GOT3 (cell line): ENCODE results near the gene ACSM2B.
"Not testable (repeated sequence)": the region's sequence is repeated elsewhere in the genome, so short reads cannot be mapped to it uniquely, and the experiment has no call there.

Experiments
- DNase-seq: peaks from one replicate; lab custom pipeline; 2025; ENCODE audit warnings: mixed read lengths; lab: John Stamatoyannopoulos, UW

Gene ACSM2B, protein sequence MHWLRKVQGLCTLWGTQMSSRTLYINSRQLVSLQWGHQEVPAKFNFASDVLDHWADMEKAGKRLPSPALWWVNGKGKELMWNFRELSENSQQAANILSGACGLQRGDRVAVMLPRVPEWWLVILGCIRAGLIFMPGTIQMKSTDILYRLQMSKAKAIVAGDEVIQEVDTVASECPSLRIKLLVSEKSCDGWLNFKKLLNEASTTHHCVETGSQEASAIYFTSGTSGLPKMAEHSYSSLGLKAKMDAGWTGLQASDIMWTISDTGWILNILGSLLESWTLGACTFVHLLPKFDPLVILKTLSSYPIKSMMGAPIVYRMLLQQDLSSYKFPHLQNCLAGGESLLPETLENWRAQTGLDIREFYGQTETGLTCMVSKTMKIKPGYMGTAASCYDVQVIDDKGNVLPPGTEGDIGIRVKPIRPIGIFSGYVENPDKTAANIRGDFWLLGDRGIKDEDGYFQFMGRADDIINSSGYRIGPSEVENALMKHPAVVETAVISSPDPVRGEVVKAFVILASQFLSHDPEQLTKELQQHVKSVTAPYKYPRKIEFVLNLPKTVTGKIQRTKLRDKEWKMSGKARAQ

DNA sequence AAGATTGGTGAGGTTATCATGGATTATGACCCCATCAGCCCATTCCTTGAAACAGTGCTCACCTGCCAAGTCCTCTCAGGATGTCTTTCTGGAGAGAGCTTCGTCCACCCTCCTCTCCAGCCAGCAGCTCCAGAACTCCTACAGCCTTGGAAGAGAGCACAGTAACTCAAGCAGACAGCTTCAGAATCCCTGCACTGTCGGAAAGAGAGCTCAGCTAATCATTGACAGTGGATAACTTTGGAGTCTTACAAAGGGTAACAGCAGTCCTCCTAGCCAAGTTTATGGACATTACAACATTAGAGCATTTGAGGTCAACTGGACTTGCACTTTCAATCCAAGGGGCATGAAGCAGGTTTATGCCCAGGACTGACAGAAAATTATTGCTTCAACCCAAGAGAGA is at the start of gene ACSM2B:
ACSM2B (minus strand) TSS at position 223 of the 400 bp plus-strand sequence. CDS start 11,522 bp downstream, outside the sequence.
- not testable (repeated sequence) for DNase-seq

DNA sequence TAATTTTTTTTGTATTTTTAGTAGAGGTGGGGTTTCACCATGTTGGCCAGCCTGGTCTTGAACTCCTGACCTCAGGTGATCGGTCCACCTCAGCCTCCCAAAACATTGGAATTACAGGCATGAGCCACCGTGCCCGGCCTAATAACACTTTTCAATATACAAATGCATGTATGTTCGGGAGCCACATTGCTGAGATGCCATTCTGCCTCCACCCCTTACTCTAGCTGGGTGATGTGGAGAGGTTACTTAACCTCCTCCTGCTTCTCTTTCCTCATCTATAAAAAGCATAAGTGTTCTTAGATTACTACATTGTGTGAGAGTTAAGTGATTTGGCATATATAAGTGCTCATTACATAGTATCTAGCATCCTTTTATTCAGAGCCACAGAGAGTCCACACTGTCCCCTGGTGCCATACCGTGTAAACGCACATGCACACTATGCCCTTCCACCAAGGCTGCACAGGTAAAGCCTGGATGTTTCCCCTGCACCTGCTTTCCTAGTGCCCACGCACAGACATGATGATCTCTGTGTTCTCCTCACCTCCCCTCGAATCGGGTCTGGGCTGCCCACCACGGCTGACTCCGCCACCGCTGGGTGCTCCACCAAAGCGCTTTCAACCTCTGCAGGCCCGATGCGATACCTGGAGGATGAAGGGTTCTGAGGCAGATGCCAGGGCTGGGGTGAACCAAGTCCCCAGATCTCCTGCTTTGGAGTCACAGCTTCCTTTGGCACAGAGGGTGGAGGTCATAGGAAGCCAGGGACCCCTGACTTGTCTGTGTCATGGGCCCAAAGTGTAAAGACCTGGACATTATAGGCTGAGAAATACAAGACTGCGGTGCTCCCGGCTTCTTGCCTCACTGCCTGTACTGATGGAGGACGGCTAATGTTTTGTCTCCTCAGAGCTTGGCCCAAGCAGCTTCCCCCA is 49.0 kb upstream of the ACSM2B start:
- DNase-seq = no peak

DNA sequence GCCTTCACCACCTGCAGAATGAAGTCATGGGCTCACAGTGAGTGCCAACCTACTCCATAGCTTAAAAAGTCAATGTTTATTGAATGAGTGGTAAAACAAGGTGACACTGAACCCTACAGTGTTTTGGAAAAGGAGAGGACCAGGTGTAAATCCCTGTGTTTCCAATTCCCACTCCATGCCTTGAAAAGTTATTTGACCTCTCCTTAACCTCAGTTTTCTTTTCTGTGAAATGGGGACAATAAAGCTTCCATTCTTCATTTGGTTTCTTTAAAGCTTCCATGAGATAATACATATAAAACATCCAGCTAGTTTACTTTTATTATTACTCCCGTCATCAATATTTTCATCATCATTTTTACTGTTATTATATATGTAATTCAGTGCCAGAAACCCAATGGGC is 48.0 kb upstream of the ACSM2B start:
- no peak for DNase-seq

DNA sequence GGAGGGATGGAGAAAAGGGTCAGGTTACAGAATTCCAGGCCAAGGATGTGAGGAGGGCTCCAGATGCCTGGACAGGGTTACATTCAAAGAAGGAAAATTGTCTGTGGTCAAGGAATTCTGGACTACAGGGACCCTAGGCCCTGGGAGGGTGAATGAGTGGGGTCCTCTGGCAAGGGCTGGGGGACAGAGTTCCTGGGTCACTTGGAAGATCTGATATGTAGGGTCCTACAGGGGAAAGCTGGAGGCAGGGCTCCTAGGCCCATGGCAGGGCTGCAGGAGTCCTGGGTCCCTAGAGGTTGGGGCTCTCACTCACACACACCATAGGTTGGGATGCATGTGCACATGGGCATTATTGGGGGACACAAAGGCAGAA is 46.3 kb upstream of the ACSM2B start:
- no peak for DNase-seq

DNA sequence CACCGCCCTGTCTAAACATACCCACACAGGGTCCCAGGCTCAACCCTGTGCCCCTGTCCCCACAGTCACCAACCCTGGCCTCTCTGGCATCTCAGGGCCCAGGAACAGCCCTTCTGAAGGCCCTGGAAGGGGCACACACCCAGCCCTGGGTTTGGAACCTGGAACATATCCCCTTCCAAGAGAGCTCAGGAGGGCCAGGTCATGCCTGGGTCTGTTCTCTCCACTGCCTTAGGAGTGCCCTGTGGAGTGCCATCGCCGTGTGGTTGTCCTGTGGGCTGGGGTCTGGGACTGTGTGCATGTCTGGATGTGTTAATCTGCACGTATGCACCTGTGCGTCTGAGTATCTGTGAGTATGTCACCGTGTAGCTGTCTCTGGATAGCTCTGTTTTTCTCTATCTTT is 45.2 kb upstream of the ACSM2B start:
- no peak for DNase-seq

DNA sequence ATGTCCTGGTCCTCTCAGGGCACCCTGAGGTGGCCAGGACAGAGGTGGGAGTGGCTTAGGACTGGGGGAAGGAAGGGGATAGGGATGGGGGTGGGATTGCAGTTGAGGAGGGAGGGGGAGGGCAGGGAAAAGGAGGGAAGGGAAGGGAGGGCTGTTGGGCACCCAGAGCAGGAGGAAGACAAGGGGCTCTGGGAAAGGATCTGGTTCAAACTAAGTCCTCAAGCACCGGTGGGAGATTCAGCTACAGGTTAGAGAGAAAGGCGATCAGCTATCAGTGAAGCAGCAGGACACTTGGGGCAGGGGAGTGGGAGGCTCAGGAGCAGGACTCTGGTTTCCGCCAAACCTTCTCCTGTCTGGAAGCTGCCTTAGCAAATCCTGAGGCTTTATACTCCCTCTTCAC is 44.6 kb upstream of the ACSM2B start:
- DNase-seq = no peak

DNA sequence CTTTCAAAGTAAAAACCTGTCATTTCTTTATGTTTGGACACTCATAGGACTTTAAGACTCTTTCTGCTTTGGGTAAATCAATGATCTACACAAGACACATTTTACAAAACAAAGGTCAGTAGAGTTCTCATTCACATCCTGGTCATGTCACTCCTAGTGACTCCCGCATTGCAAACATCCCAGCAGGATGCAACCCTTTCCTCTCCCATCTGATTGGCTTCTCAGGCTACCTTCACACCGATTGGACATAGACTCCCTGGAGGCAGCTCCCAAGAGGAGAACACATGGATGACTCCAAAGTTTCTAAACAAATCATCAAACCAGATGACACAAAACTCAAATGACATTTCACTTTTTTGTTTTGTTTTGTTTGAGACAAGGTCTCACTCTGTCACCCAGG is 43.8 kb upstream of the ACSM2B start:
- DNase-seq = no peak

DNA sequence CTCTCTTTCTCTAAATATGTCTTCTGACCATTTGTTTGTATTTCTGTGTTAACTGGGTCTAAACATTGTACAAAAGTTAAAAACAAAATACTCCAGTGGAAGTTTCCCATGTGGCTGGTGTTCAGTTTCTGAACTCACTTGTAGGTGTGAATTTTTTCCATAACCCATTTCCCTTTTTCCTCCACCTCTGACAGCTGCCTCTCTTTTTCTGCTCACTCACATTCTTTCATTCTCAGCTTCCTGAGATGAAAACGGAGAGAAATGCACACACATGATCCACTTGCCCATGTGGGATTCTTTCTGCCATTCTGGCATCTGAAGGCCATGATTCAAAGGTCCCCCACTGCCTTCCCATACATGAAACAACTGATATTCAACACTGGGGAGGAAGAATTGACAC is 41.1 kb upstream of the ACSM2B start:
- DNase-seq = no peak

DNA sequence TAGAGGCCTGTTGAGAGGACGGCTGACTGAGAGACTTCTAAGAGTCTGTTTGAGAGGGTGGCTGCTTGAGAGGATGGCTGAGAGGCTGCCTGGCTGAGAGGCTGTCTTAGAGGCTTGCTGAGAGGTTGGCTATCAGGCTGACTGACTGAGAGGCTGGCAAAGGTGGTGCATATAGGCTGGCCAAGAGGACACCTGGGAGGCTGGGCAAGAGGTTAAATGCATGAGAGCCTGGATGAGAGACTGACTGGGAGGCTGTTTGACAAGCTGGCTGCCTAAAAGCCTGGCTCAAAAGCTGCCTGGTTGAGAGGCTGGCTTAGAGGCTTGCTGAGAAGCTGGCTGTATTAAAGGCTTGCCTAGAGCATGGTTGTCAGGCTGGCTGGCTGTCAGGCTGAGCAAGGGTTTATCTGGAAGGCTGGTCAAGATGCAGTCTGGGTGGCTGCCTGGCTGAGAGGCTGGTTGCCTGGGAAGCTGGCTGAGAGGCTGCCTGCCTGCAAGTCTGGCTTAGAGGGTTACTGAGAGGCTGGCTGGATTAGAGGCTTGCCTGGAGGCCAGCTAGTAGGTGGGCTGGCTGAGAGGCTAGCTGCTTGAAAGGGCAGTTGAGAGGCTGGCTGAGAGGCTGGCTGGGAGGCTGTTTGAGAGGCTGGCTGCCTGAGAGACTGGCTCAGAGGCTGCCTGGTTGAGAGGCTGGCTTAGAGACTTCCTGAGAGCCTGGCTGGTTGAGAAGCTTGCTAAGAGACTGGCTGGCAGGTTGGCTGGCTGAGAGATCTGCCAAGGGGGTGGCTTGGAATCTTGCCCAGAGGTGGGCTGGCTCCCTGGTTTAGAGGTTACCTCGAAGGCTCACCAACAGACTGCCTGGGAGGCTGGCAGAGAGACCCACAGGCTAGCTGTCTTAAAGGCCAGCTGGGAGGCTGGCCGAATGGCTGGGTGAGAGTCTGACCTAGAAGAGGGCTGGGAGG is 38.3 kb upstream of the ACSM2B start:
- no peak for DNase-seq

DNA sequence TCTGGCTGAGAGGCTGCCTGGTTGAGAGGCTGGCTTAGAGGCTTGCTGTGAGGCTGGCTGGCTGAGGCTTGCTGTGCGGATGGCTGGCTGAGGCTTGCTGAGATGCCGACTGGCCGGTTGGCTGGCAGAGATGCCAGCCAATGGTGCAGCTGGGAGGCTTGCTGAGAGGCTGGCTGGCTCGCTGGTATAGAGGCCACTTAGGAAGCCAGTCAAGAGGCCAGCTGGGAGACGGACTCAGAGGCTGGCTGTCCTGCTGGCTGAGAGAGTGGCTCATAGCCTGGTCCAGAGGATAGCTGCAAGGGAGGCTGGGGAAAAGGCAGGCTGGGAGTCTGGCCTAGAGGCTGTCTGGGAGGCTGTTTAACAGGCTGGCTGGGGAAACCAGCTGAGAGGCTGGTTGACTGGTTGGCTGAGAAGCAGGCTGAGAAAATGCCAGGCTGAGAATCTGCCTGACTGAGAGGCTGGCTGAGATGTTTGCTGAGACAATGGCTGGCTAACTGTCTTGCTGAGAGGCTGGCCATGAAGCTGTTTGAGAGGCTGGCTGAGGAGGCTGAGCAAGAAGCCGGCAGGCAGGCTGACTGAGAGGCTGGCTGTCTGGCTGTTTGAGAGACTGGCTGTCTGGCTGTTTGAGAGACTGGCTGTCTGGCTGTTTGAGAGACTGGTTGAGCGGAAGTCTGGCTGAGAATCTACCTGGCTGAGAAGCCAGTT is 37.5 kb upstream of the ACSM2B start:
- DNase-seq = no peak

DNA sequence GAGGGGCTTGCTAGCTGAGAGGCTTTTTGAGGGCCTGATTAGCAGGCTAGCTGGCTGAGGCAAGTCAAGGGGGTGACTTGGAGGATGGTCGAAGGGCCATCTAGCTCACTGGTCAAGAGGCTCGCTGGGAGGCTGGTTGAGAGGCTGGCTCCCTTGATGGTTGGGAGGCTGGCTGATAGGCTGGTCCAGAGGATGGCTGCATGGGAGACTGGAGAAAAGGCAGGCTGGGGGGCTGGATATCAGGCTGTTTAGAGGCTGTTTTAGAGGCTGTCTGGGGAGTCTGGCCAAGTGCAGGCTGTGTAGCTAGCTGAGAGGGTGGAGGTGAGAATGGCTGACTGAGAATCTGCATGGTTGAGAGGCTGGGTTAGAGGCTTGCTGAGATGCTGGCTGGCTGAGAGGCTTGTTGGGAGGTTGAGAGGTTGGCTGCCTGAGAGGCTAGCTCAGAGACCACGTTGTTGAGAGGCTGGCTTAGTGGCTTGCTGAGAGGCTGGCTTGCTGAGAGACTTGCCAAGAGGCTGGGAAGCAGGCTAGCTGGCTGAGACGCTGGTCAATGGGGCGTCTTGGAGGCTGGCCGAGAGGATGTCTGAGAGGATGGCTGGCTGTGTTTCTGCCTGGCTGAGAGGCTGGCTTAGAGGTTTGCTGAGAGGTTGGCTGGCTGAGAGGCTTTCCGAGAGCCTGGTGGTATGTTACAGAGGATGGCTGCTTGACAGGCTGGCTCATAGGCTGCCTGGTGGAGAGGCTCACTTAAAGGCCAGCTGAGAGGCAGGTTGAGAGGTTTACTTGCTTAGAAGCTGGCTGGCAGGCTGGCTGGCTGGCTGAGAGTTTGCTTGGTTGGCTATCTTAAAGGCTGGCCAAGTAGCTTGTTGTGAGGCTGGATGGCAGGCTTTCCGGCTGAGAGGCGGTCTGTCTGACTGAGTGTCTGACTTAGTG is 36.6 kb upstream of the ACSM2B start:
- no peak for DNase-seq

DNA sequence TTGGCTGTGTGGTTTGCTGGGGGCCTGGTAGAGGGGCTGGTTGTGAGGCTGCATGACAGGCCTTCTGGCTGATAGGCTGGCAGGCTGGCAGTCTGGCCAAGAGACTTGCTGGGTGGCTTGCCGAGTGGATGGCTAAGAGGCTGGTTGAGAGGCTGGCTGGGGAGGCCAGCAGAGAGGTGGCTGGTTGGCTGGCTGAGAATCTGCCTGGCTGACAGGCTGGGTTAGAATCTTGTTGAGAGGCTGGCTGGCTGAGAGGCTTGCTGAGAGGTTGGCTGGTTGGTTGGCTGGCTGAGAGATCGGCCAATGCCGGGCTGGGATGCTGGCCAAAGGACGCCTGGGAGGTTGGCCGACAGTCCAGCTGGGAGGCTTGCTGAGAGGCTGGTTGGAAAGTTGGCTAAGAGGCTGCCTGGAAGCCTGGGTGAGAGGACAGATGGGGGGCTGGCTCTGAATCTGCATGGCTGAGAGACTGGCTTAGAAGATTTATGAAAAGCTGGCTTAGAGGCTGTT is 35.9 kb upstream of the ACSM2B start:
- no peak for DNase-seq

DNA sequence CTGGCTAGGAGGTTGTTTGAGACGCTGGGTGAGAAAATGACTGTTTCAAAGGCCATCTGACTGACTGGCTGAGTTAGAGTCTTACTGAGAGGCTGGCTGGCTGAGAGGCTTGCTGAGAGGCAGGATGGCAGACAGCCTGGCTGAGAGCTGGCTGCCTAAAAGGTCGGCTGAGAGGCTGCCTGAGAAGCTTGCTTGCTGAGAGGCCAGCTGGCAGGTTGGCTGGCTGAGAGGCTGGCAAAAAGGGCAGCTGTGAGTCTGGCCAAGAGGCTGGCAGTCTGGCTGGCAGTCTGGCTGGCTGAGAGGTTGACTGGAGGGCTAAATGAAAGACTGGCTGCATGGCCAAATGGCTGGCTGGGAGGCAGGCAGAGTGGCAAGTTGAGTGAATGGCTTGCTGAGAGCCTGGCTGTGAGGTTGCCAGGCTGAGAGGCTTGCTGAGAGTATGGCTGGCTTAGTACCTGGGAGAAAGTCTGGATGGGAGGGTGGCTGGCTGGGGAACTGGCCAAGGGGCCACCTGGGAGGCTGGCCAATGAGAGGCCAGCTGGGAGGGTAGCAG is 35.3 kb upstream of the ACSM2B start:
- no peak for DNase-seq

DNA sequence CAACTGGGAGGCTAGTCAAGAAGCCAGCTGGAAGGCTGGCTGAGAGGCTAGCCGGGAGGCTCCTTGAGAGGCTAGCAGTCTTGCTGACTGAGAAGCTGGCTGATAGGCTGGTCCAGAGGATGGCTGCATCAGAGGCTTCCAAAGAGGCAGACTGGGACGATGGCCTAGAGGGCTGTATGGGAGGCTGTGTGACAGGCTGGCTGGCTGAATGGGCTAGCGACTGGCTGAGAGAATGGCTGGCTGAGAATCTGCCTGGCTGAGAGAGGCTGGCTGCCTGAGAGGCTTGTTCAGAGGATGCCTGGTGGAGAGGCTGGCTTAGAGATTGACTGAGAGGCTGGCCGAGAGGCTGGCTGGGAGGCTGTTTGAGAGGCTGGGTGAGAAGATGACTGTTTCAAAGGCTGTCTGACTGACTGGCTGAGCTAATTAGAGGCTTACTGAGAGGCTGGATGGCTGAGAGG is 34.8 kb upstream of the ACSM2B start:
- DNase-seq = no peak

DNA sequence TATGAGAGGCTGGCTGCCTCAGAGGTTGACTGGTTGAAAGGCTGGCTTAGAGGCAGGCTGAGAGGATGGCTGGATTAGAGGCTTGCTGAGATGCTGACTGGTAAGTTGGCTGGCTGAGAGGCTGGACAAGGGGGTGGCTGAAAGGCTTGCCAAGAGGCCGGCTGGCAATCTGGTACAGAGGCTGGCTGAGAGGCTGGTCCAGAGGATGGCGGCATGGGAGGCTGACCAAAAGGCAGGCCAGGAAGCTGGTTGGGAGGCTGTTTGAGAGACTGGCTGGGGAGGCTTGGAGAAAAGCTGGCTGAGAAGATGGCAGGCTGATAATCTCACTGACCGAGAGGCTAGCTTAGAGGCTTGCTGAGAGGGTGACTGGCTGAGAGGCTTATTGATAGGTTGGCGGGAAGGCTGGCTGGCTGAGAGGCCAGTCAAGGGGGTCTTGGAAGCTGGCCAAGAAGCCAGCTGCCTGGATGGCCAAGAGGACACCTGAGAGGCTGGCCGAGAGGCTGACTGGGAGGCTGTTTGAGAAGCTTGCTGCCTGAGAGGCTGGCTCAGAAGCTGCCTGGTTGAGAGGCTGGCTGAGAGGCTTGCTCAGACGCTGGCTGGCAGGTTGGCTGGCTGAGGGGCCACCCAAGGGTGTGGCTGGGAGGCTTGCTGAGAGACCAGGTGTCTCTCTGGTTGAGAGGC is 34.2 kb upstream of the ACSM2B start:
- no peak for DNase-seq

DNA sequence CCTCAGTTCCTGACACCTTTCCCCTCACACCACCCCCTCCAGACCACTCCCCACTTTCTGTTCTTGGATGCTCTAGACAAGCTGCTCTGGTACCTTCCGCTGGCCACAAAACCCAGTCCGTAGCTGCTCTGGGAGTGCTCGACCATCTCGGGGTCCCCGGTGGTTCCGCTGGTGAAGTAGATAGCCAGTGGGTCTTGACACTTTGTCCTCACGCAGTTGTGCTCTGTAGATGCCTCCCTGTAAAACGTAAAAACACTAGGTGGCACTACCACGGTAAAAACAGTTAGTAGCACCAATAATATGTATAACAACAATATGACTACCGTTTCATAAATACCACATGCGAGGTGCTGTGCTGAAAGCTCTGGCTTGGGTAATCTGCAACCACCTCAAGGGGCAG is 26.0 kb upstream of the ACSM2B start:
- DNase-seq = not testable (repeated sequence)

DNA sequence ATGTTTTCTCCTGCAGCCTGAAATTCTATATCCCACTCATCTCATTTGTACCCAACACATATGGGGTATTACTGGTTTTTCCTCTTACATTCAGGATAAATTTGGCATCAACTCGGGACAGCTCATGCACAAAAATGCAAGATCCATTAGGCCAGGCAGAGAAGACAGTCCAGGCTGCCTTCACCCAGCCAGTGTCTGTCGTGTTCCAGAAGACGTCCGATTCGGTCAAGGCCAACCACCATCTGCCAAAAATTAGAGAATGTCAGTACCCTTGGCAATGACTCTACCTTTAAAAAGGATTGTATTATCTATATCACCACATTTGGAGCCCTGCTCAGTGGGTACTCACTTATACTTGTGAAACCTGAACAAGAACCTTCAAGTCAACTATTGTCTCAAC is 23.3 kb upstream of the ACSM2B start:
- not testable (repeated sequence) for DNase-seq

DNA sequence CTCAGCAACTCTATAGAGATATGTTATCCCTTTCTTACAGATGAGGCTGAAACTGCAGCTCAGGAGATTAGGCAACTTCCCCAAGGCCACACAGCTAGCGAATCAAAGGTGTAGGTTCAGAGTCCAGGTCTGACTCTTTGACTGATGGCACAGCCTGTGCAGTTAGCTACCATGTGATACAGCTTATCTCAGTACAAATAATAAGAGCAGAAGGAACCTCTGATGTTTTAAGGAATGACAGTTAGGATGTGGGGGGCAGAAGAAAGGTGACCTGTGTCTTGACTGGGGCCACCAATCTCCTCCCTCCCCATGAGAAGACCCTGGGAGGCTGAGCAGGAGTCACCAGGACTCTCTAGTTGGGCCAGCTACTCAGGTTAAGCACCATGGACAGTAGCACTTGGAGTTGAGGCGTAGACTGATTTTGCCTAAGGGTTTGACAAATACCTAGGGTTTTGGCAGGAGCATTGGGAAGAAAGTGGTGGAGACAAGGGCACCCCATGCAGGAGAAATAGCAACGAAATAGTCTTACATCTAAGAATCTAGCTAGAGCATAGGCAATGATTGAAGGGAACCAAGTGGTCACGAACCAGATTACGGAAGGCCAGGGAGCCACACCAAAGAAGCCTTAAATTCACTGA is 22.8 kb upstream of the ACSM2B start:
- no peak for DNase-seq
